ENCODE data around the gene NEURL1. TPM values are rescaled to one million over a fixed set of nuclear protein-coding genes. Genes with fewer than 3 reads are reported as not detected.

NEURL1 gene
- total and polyA plus RNA-seq, 2 donors (not counting 1 experiment from before 2014, with no cell fraction given) = 0.30 to 0.57 TPM

GRCh38 chr10:103566536-103566935 is 73.0 kb downstream of the NEURL1 start:
- Histone ChIP-seq H3K27ac (ENCODE audit: low read length in 2 of 2) (no peak overlapping the region), H2AFZ (ENCODE audit: insufficient read depth, low read depth, low read length, poor library complexity, severe bottlenecking) (no peak overlapping the region), H3K4me2 (replicated peaks; ENCODE audit: low read depth, low read length, poor library complexity, severe bottlenecking) (no peak overlapping the region), H3K4me1 (ENCODE audit: control insufficient read depth in 2 of 2, insufficient read depth in 2 of 2, low read length in 2 of 2) (no peaks in the 10 kb centered on the region), H3K9me3 (ENCODE audit: control extremely low read depth in 1 of 3, control insufficient read depth in 2 of 3, insufficient read depth in 1 of 3, low read length in 2 of 3) (no peaks in the 10 kb centered on the region), H4K20me1 (ENCODE audit: control insufficient read depth, insufficient read depth, low read length, poor library complexity, severe bottlenecking) (no peaks in the 10 kb centered on the region), H3K79me2 (ENCODE audit: control insufficient read depth, insufficient read depth, low read length) (no peaks in the 10 kb centered on the region), H3K9ac (ENCODE audit: low read length) (no peak overlapping the region), H3K4me3 (ENCODE audit: control extremely low read depth in 1 of 5, extremely low read depth in 1 of 5, insufficient read depth in 1 of 5, low read depth in 2 of 5, low read length in 4 of 5) (no peak overlapping the region), H3K36me3 (replicated peaks in 1 of 2; ENCODE audit: control extremely low read depth in 1 of 2, control insufficient read depth in 1 of 2, extremely low read depth in 1 of 2, insufficient read depth in 2 of 2, low read length in 1 of 2) (no peaks in the 10 kb centered on the region), H3K27me3 (replicated peaks in 1 of 4; ENCODE audit: control extremely low read depth in 1 of 4, control insufficient read depth in 3 of 4, insufficient read depth in 4 of 4, low read length in 3 of 4) (no peaks in the 10 kb centered on the region)
- ChIA-PET POLR2A (no interaction called here), CTCF (no interaction called here)
- H3K9me3 Mint-ChIP-seq (ENCODE audit: insufficient read depth) = no peaks in the 10 kb centered on the region
- 80% methylated on average over 1 of the region's 3 CpGs for WGBS (ENCODE audit: insufficient coverage)
- DNase-seq (no peak), ATAC-seq (ENCODE audit: low read depth) (no peak)
- TF ChIP-seq EZH2 (IDR thresholded peaks at IDR 0.05; ENCODE audit: borderline replicate concordance, insufficient read depth, low read depth, low read length, poor library complexity, severe bottlenecking) (no peak), CTCF (IDR thresholded peaks at IDR 0.05) (no peak)
- peaks cover 3% of the 10 kb centered on the region for H3K27me3 Mint-ChIP-seq
- H3K4me1 Mint-ChIP-seq = no peaks in the 10 kb centered on the region
- H3K27ac Mint-ChIP-seq = no peak overlapping the region
- no peak overlapping the region for H3K4me3 Mint-ChIP-seq
- intact Hi-C loops (cut with micrococcal nuclease) = no loop called here

- TF ChIP-seq EZH2 (IDR thresholded peaks at IDR 0.05; ENCODE audit: borderline replicate concordance, insufficient read depth, low read depth, low read length, poor library complexity, severe bottlenecking) = no peak
- no peak for TF ChIP-seq CTCF (IDR thresholded peaks at IDR 0.05)
- DNase-seq = no peak
- Mint-ChIP-seq H3K9me3 (ENCODE audit: insufficient read depth) (no peaks in the 10 kb centered on the region), H3K27me3 (peaks cover 5% of the 10 kb centered on the region), H3K27ac (no peak overlapping the region), H3K4me3 (no peak overlapping the region), H3K4me1 (no peaks in the 10 kb centered on the region)
- ATAC-seq (ENCODE audit: low read depth) = no peak
- H3K4me1 ChIP-seq (ENCODE audit: control insufficient read depth in 2 of 2, insufficient read depth in 2 of 2, low read length in 2 of 2) = no peaks in the 10 kb centered on the region
- no peak overlapping the region for H2AFZ ChIP-seq (ENCODE audit: insufficient read depth, low read depth, low read length, poor library complexity, severe bottlenecking)
- no peak overlapping the region for H3K9ac ChIP-seq (ENCODE audit: low read length)
- H3K9me3 ChIP-seq (ENCODE audit: control extremely low read depth in 1 of 3, control insufficient read depth in 2 of 3, insufficient read depth in 1 of 3, low read length in 2 of 3) = no peaks in the 10 kb centered on the region
- H4K20me1 ChIP-seq (ENCODE audit: control insufficient read depth, insufficient read depth, low read length, poor library complexity, severe bottlenecking) = no peaks in the 10 kb centered on the region
- no peaks in the 10 kb centered on the region for H3K27me3 ChIP-seq (replicated peaks in 1 of 4; ENCODE audit: control extremely low read depth in 1 of 4, control insufficient read depth in 3 of 4, insufficient read depth in 4 of 4, low read length in 3 of 4)
- CTCF ChIA-PET = no interaction called here
- WGBS (ENCODE audit: insufficient coverage) = no CpG with 5 or more reads among the region's 5 CpGs
- no peak overlapping the region for H3K27ac ChIP-seq (ENCODE audit: low read length in 2 of 2)
- H3K36me3 ChIP-seq (replicated peaks in 1 of 2; ENCODE audit: control extremely low read depth in 1 of 2, control insufficient read depth in 1 of 2, extremely low read depth in 1 of 2, insufficient read depth in 2 of 2, low read length in 1 of 2) = no peaks in the 10 kb centered on the region
- POLR2A ChIA-PET = no interaction called here
- no peak overlapping the region for H3K4me2 ChIP-seq (replicated peaks; ENCODE audit: low read depth, low read length, poor library complexity, severe bottlenecking)
- intact Hi-C loops (cut with micrococcal nuclease) = no loop called here
- no peak overlapping the region for H3K4me3 ChIP-seq (ENCODE audit: control extremely low read depth in 1 of 5, extremely low read depth in 1 of 5, insufficient read depth in 1 of 5, low read depth in 2 of 5, low read length in 4 of 5)
- no peaks in the 10 kb centered on the region for H3K79me2 ChIP-seq (ENCODE audit: control insufficient read depth, insufficient read depth, low read length)
Measured at GRCh38 chr10:103568505-103568904, 75.0 kb downstream of the NEURL1 start.
